ENCODE measurements around the gene NPPB.

Gene NPPB

DNA sequence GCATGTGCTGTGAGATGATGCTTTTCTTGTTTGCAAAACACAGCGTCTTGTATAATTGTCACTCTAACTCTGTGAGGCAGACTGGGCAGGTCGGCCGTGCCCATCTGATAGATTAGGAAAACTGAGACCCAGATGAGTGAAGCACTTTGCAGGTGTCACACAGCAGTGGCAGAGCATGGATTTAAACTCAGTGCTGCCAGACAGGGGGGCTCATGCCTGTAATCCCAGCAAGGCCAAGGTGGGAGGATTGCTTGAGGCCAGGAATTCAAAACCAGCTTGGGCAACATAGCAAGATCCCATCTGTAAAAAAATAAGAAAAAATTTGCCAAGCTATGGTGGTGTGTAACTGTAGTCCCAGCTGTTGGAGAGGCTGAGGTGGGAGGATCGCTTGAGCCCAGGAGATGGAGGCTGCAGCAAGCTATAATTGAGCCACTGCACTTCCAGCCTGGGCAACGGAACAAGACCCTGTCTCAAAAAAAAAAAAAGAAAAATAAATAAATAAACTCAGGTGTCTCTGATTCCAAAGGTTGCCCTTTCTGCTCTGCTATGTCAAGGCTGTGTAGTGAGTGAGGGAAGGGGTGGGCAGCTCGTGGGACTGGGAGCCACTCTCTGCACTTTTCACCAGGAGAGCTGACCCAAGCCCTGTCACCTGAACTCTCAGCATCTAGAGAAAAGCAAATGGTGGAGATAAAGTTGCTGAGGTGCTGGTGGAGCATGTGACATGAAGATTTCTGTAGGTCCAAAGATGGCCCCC, 32.9 kb upstream of the NPPB start:
- no peak overlapping the region for H3K4me2 ChIP-seq (ENCODE audit: low read length)
- H3K27ac ChIP-seq (ENCODE audit: low read depth, low read length), result no peak overlapping the region
- no peaks in the 10 kb centered on the region for H3K79me2 ChIP-seq (ENCODE audit: control insufficient read depth, low read length)
- H3K4me3 ChIP-seq (ENCODE audit: low read length), result no peak overlapping the region
- H3F3A ChIP-seq (ENCODE audit: control insufficient read depth, insufficient read depth), result no peaks in the 10 kb centered on the region
- TF ChIP-seq EZH2phosphoT487 (IDR thresholded peaks at IDR 0.05; ENCODE audit: borderline replicate concordance, low read length), result no peak
- no peak for TF ChIP-seq CTCF (IDR thresholded peaks at IDR 0.05; ENCODE audit: low read depth, low read length, poor library complexity, severe bottlenecking)
- H3K9me2 ChIP-seq (replicated peaks; ENCODE audit: control insufficient read depth, low read length), result no peaks in the 10 kb centered on the region
- peaks cover 10% of the 10 kb centered on the region for H3K27me3 ChIP-seq (ENCODE audit: control insufficient read depth, low read length)
- H3K9me3 ChIP-seq (ENCODE audit: control insufficient read depth, insufficient read depth, low read length), result no peaks in the 10 kb centered on the region
- no peaks in the 10 kb centered on the region for H4K20me1 ChIP-seq (ENCODE audit: control insufficient read depth, insufficient read depth, low read depth, low read length)
- no peaks in the 10 kb centered on the region for H3K36me3 ChIP-seq (ENCODE audit: control insufficient read depth, low read length)
- peaks cover 17% of the 10 kb centered on the region for H3K4me1 ChIP-seq (ENCODE audit: control insufficient read depth, low read length)

- H3K79me2 ChIP-seq (ENCODE audit: control insufficient read depth, low read length), result no peaks in the 10 kb centered on the region
- H4K20me1 ChIP-seq (ENCODE audit: control insufficient read depth, insufficient read depth, low read depth, low read length), result no peaks in the 10 kb centered on the region
- no peak overlapping the region for H3K4me3 ChIP-seq (ENCODE audit: low read length)
- peaks cover 8% of the 10 kb centered on the region for H3K27me3 ChIP-seq (ENCODE audit: control insufficient read depth, low read length)
- H3K36me3 ChIP-seq (ENCODE audit: control insufficient read depth, low read length), result no peaks in the 10 kb centered on the region
- H3K4me2 ChIP-seq (ENCODE audit: low read length), result no peak overlapping the region
- H3K9me2 ChIP-seq (replicated peaks; ENCODE audit: control insufficient read depth, low read length), result no peaks in the 10 kb centered on the region
- peaks cover 16% of the 10 kb centered on the region for H3K4me1 ChIP-seq (ENCODE audit: control insufficient read depth, low read length)
- H3K27ac ChIP-seq (ENCODE audit: low read depth, low read length), result no peak overlapping the region
- H3K9me3 ChIP-seq (ENCODE audit: control insufficient read depth, insufficient read depth, low read length), result no peaks in the 10 kb centered on the region
- TF ChIP-seq CTCF (IDR thresholded peaks at IDR 0.05; ENCODE audit: low read depth, low read length, poor library complexity, severe bottlenecking) (no peak), EZH2phosphoT487 (IDR thresholded peaks at IDR 0.05; ENCODE audit: borderline replicate concordance, low read length) (no peak)
- H3F3A ChIP-seq (ENCODE audit: control insufficient read depth, insufficient read depth), result no peaks in the 10 kb centered on the region
Measured at GRCh38 chr1:11888877-11889208, 30.1 kb upstream of the NPPB start.

GRCh38 chr1:11888206-11888876, 29.6 kb upstream of the NPPB start:
- no peak for TF ChIP-seq CTCF (IDR thresholded peaks at IDR 0.05; ENCODE audit: low read depth, low read length, poor library complexity, severe bottlenecking)
- no peak for TF ChIP-seq EZH2phosphoT487 (IDR thresholded peaks at IDR 0.05; ENCODE audit: borderline replicate concordance, low read length)
- H3K4me3 ChIP-seq (ENCODE audit: low read length), result no peak overlapping the region
- H3K27ac ChIP-seq (ENCODE audit: low read depth, low read length), result no peak overlapping the region
- H3F3A ChIP-seq (ENCODE audit: control insufficient read depth, insufficient read depth), result no peaks in the 10 kb centered on the region
- H4K20me1 ChIP-seq (ENCODE audit: control insufficient read depth, insufficient read depth, low read depth, low read length), result no peaks in the 10 kb centered on the region
- no peaks in the 10 kb centered on the region for H3K9me2 ChIP-seq (replicated peaks; ENCODE audit: control insufficient read depth, low read length)
- H3K36me3 ChIP-seq (ENCODE audit: control insufficient read depth, low read length), result no peaks in the 10 kb centered on the region
- peaks cover 12% of the 10 kb centered on the region for H3K4me1 ChIP-seq (ENCODE audit: control insufficient read depth, low read length)
- no peaks in the 10 kb centered on the region for H3K79me2 ChIP-seq (ENCODE audit: control insufficient read depth, low read length)
- peaks cover 10% of the 10 kb centered on the region for H3K27me3 ChIP-seq (ENCODE audit: control insufficient read depth, low read length)
- H3K4me2 ChIP-seq (ENCODE audit: low read length), result no peak overlapping the region
- H3K9me3 ChIP-seq (ENCODE audit: control insufficient read depth, insufficient read depth, low read length), result no peaks in the 10 kb centered on the region
